Neuronal stem cell (in vitro differentiated cells): ENCODE results near the gene NXNL2. TPM values are rescaled to one million over a fixed set of nuclear protein-coding genes. Genes with fewer than 3 reads are reported as not detected.
A peak's percentile ranks its signal among the peaks of the same experiment; 100 is the strongest.

ENCODE experiments used
- DNase-seq: peaks from one replicate; pipeline ENCODE4 v3.0.0-alpha.2; 2013; ENCODE audit warnings: low spot score
- H2AFZ ChIP-seq: one replicate; pipeline ENCODE4 v1.6.1; 2013; ENCODE audit warnings: mild to moderate bottlenecking, low read length, inconsistent platforms
- H2AK5ac ChIP-seq: 2 replicates; pipeline ENCODE4 v1.6.1; 2013; ENCODE audit warnings: low read depth, mild to moderate bottlenecking, inconsistent platforms, low read length, moderate library complexity, mixed read lengths
- H2BK120ac ChIP-seq: 2 replicates; pipeline ENCODE4 v1.6.1; 2013; ENCODE audit warnings: low read depth, mild to moderate bottlenecking, inconsistent platforms, low read length, moderate library complexity, mixed read lengths
- H2BK12ac ChIP-seq: one replicate; pipeline ENCODE4 v1.6.1; 2013; ENCODE audit warnings: low read length, inconsistent platforms
- H2BK15ac ChIP-seq: 2 replicates; pipeline ENCODE4 v1.6.1; 2013; ENCODE audit warnings: mild to moderate bottlenecking, low read length, inconsistent platforms, mixed read lengths
- H2BK5ac ChIP-seq: one replicate; pipeline ENCODE4 v1.6.1; 2013; ENCODE audit warnings: inconsistent platforms, mild to moderate bottlenecking, low read length, moderate library complexity
- H3K14ac ChIP-seq: one replicate; pipeline ENCODE4 v1.6.1; 2013; ENCODE audit warnings: low read length, inconsistent platforms
- H3K18ac ChIP-seq: 2 replicates; pipeline ENCODE4 v1.6.1; 2013; ENCODE audit warnings: low read length, inconsistent platforms
- H3K23ac ChIP-seq: 2 replicates; pipeline ENCODE4 v1.6.1; 2013; ENCODE audit warnings: low read depth, mild to moderate bottlenecking, mixed read lengths, low read length, inconsistent platforms; ENCODE audit not compliant: poor library complexity
- H3K27ac ChIP-seq: replicated peaks from 3 replicates; pipeline ENCODE4 v1.5.1; 2013; ENCODE audit warnings: low read length, inconsistent platforms
- H3K27me3 ChIP-seq, 3 experiments: 2 replicates each; pipeline ENCODE4 v1.6.1; 2013; ENCODE audit warnings: low read length in 3 of 3, mild to moderate bottlenecking in 2 of 3, inconsistent platforms in 1 of 3, low read depth in 1 of 3, mixed read lengths in 1 of 3, moderate library complexity in 1 of 3; ENCODE audit not compliant: control insufficient read depth in 3 of 3, insufficient read depth in 3 of 3
- H3K36me3 ChIP-seq, 2 donors: replicated peaks in 1 of 2; 2 replicates each; pipeline ENCODE4 v1.6.1; 2013; ENCODE audit warnings: low read length in 2 of 2; ENCODE audit not compliant: control insufficient read depth in 2 of 2, insufficient read depth in 2 of 2
- H3K4ac ChIP-seq: 2 replicates; pipeline ENCODE4 v1.6.1; 2013; ENCODE audit warnings: inconsistent platforms, mild to moderate bottlenecking, low read length, moderate library complexity
- H3K4me1 ChIP-seq, 2 donors: 1 replicate in 1 of 2; 2 replicates in 1 of 2; pipeline ENCODE4 v1.6.1; 2013; ENCODE audit warnings: low read length in 2 of 2, low read depth in 1 of 2; ENCODE audit not compliant: control insufficient read depth in 2 of 2, insufficient read depth in 1 of 2
- H3K4me2 ChIP-seq: one replicate; pipeline ENCODE4 v1.6.1; 2013; ENCODE audit warnings: mild to moderate bottlenecking, low read length, inconsistent platforms; ENCODE audit not compliant: insufficient read depth, poor library complexity, severe bottlenecking
- H3K4me3 ChIP-seq, 2 donors: 2 replicates each; pipeline ENCODE4 v1.5.1; 2013; ENCODE audit warnings: low read length in 2 of 2, mild to moderate bottlenecking in 2 of 2, inconsistent platforms in 1 of 2, moderate library complexity in 1 of 2
- H3K79me1 ChIP-seq: one replicate; pipeline ENCODE4 v1.6.1; 2013; ENCODE audit warnings: low read depth, mild to moderate bottlenecking, inconsistent platforms, low read length, moderate library complexity
- H3K9ac ChIP-seq: one replicate; pipeline ENCODE4 v1.6.1; 2013; ENCODE audit warnings: mild to moderate bottlenecking, low read depth, low read length, inconsistent platforms; ENCODE audit not compliant: poor library complexity
- H3K9me3 ChIP-seq, 2 donors: replicated peaks in 1 of 2; 2 replicates each; pipeline versions ENCODE3 to v1.6.1; 2013; ENCODE audit warnings: low read length in 2 of 2, mild to moderate bottlenecking in 2 of 2, inconsistent platforms in 1 of 2, low read depth in 1 of 2, mixed read lengths in 1 of 2, moderate library complexity in 1 of 2; ENCODE audit not compliant: control insufficient read depth in 2 of 2, insufficient read depth in 1 of 2
- H4K8ac ChIP-seq: one replicate; pipeline ENCODE4 v1.6.1; 2013; ENCODE audit warnings: low read depth, mild to moderate bottlenecking, inconsistent platforms, low read length, moderate library complexity
- H4K91ac ChIP-seq: one replicate; pipeline ENCODE4 v1.6.1; 2013; ENCODE audit warnings: low read length, low read depth, mild to moderate bottlenecking, inconsistent platforms; ENCODE audit not compliant: poor library complexity
- WGBS, 2 donors: extraction: QIAGEN DNeasy Blood & Tissue Kit; methylation state at CpG; one replicate each; pipeline ENCODE4 v1.1.7; 2013; ENCODE audit warnings: missing lambda C conversion rate in 2 of 2, mixed read lengths in 1 of 2; ENCODE audit not compliant: insufficient read length in 2 of 2, insufficient replicate concordance in 1 of 2; ENCODE audit errors: extremely low coverage in 2 of 2; 5-methylcytosine and 5-hydroxymethylcytosine counted together
- polyA plus RNA-seq, 2 experiments: library from polyadenylated mRNA; stranded (reverse); fragments of 200-250 nt; gene quantifications; one replicate each; pipeline ENCODE4 v1.2.3, GENCODE V29; 2013

Gene NXNL2
- polyA plus RNA-seq (2013, experiment 1 of 2) = 0.36 TPM
- 0.29 TPM for polyA plus RNA-seq (2013, experiment 2 of 2)

DNA sequence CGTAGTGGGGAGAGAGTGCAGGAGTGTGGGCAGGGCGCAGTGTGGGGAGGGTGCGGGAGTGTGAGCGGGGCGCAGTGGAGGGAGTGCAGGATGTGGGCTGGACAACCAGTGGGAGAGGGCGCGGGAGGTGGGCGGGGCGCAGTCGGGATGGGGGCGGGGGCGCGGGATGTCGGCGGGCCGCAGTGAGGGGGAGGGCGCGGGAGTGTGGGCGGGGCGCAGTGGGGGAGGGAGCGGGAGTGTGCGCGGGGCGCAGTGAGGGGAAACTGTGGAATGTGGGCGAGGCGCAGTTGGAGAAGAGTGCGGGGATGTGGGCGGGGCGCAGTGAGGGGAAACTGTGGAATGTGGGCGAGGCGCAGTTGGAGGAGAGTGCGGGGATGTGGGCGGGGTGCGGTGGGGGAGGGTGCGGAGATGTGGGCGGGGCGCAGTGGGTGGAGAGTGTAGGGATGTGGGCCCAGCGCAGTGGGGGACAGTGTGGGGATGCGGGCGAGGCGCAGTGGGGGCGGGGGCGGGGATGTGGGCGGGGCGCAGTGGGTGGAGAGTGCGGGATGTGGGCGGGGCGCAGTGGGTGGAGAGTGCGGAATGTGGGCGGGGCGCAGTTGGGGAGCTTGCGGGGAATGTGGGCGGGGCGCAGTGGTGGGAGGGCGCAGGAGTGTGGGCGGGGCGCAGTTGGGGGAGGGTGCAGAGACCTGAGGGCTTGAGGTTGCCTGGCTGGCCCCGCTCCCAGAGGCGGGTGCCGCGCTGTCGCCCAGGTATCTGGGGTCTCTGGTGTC lies at the start of gene NXNL2:
Gene NXNL2 (plus strand): TSS at position 723 of the 770 bp plus-strand sequence. CDS start 257 bp downstream, outside the sequence.
- H3K18ac ChIP-seq = peak within 1 kb of the TSS; percentile 93

DNA sequence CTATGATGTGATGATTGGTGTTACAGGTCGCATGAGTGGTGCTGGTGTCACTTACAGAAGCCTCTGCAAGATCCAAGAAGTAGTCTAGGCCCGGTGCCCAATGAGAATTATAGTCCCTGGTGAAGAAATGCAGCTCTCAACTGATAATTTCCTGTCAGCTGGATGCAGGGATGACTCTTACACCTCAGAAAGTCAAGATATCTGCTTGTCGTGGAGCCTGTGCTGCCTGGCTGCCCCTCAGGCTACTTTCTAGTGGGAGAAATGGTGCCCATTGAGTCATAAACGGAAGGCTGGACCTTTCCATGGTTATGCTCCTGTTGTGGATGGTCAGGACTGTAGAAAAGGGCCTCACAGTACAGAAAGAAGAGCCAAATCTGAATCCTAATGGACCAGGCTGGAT lies 46.8 kb upstream of the NXNL2 start:
- DNase-seq = no peak
- Histone ChIP-seq H4K91ac (no peak overlapping the region), H3K4me1 (no peaks in the 10 kb centered on the region), H2AK5ac (no peak overlapping the region), H2AFZ (no peak overlapping the region), H3K79me1 (no peaks in the 10 kb centered on the region), H4K8ac (no peak overlapping the region), H3K14ac (no peak overlapping the region), H3K4me3 (no peak overlapping the region), H2BK12ac (no peak overlapping the region), H3K4me2 (no peak overlapping the region), H2BK5ac (no peak overlapping the region), H3K27me3 (no peaks in the 10 kb centered on the region), H3K9ac (no peak overlapping the region), H2BK120ac (no peak overlapping the region), H3K27ac (no peak overlapping the region), H2BK15ac (no peak overlapping the region), H3K23ac (no peak overlapping the region), H3K9me3 (peaks cover 0 to 4% of the 10 kb centered on the region in 2 donors), H3K18ac (no peak overlapping the region), H3K36me3 (peaks cover 4 to 28% of the 10 kb centered on the region in 2 donors), H3K4ac (no peak overlapping the region)
- WGBS, 2 donors = no CpG with 5 or more reads among the region's 4 CpGs

More for the DNA sequence above, at the start of gene NXNL2:
- Histone ChIP-seq H3K79me1 (peaks cover 4% of the 10 kb centered on the region), H3K4me1 (peaks cover 6 to 7% of the 10 kb centered on the region in 2 donors), H3K4me3 (peak within 1 kb of the TSS in 1 of 2 donors; percentile 79), H2BK5ac (no peak within 1 kb of the TSS), H2BK12ac (peak within 1 kb of the TSS; percentile 64), H3K14ac (peak within 1 kb of the TSS; percentile 25), H3K4ac (no peak within 1 kb of the TSS), H3K36me3 (no peaks in the 10 kb centered on the region), H2BK120ac (peak within 1 kb of the TSS; percentile 32), H3K4me2 (peak within 1 kb of the TSS; percentile 87), H2AK5ac (peak within 1 kb of the TSS; percentile 64), H3K27ac (no peak within 1 kb of the TSS), H3K27me3 (peaks cover 10 to 64% (median 37%) of the 10 kb centered on the region in 3 experiments), H3K9ac (peak within 1 kb of the TSS; percentile 82), H3K9me3 (peaks cover 0 to 5% of the 10 kb centered on the region in 2 donors), H2BK15ac (peak within 1 kb of the TSS; percentile 82), H3K23ac (peak within 1 kb of the TSS; percentile 49), H4K8ac (peak within 1 kb of the TSS; percentile 87), H4K91ac (no peak within 1 kb of the TSS), H2AFZ (peak within 1 kb of the TSS; percentile 67)
- WGBS, 2 donors = no CpG with 5 or more reads among the region's 62 CpGs
- peak; percentile 76 for DNase-seq

GRCh38 chr9:88494983-88495721 lies 39.8 kb upstream of the NXNL2 start:
- Histone ChIP-seq H2AK5ac (no peak overlapping the region), H3K23ac (no peak overlapping the region), H4K91ac (no peak overlapping the region), H3K4ac (no peak overlapping the region), H3K4me2 (no peak overlapping the region), H3K14ac (no peak overlapping the region), H3K4me3 (no peak overlapping the region), H3K18ac (peak overlapping the region; percentile 78), H2BK120ac (no peak overlapping the region), H2BK5ac (peak overlapping the region; percentile 5), H4K8ac (no peak overlapping the region), H2BK15ac (no peak overlapping the region), H3K9ac (no peak overlapping the region), H3K27me3 (no peaks in the 10 kb centered on the region), H3K27ac (no peak overlapping the region), H2BK12ac (no peak overlapping the region), H3K79me1 (no peaks in the 10 kb centered on the region), H2AFZ (peak overlapping the region; percentile 66), H3K9me3 (no peaks in the 10 kb centered on the region), H3K36me3 (no peaks in the 10 kb centered on the region), H3K4me1 (peaks cover 2 to 5% of the 10 kb centered on the region in 2 donors)
- DNase-seq = no peak
- no CpG with 5 or more reads among the region's 17 CpGs for WGBS, 2 donors

DNA sequence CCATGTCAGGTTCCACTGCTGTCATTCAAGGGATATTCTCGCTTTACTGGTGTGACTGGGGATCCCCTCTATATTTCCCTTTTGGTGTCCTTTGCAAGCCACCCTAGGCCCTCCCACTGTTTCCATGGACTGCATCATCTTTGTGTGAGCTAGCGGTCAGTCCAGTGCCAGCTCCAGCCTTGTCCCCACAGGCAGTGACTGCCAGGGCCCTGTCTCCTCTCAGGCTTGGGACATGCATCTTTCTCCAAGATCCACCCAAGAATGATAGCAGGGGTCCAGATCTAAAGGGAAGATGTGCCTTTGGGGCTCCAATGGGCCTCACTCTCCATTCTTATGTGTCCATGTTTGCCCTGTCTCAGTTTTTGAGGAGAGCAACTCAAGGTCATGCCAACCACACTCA lies 37.8 kb upstream of the NXNL2 start:
- Histone ChIP-seq H3K4me1 (peaks cover 2 to 5% of the 10 kb centered on the region in 2 donors), H3K27me3 (no peaks in the 10 kb centered on the region), H2BK15ac (no peak overlapping the region), H2BK120ac (no peak overlapping the region), H2AFZ (no peak overlapping the region), H3K14ac (no peak overlapping the region), H3K9me3 (no peaks in the 10 kb centered on the region), H3K79me1 (no peaks in the 10 kb centered on the region), H2AK5ac (no peak overlapping the region), H3K23ac (no peak overlapping the region), H3K4me2 (no peak overlapping the region), H3K18ac (no peak overlapping the region), H3K27ac (no peak overlapping the region), H2BK5ac (no peak overlapping the region), H3K36me3 (no peaks in the 10 kb centered on the region), H4K91ac (no peak overlapping the region), H3K9ac (no peak overlapping the region), H4K8ac (no peak overlapping the region), H2BK12ac (no peak overlapping the region), H3K4me3 (no peak overlapping the region), H3K4ac (no peak overlapping the region)
- no CpG with 5 or more reads among the region's 2 CpGs for WGBS, 2 donors
- DNase-seq = no peak
